GM19035 (cell line): Measurements from ENCODE around the gene PGR.
A peak's percentile ranks its signal among the peaks of the same experiment; 100 is the strongest.

Experiments
- ATAC-seq: cut with Tn5 transposase; IDR thresholded peaks from one replicate; pipeline ENCODE4 v1.9.1; 2021; ENCODE audit not compliant: unreplicated experiment

Gene PGR

GRCh38 chr11:101011881-101012280 lies 117.7 kb downstream of the PGR start:
- ATAC-seq: no peak

GRCh38 chr11:101010899-101011298 lies 118.7 kb downstream of the PGR start:
- ATAC-seq: no peak

GRCh38 chr11:101009690-101010055 lies 119.9 kb downstream of the PGR start:
- ATAC-seq: no peak

- ATAC-seq: no peak
Observed at GRCh38 chr11:101008961-101009689, 120.5 kb downstream of the PGR start.

- ATAC-seq: peak; percentile 78
Observed at GRCh38 chr11:101003468-101003867, 126.1 kb downstream of the PGR start.

GRCh38 chr11:100999756-101000155 lies 129.9 kb downstream of the PGR start:
- no peak for ATAC-seq

GRCh38 chr11:100994966-100995365 lies 134.6 kb downstream of the PGR start:
- ATAC-seq: no peak

GRCh38 chr11:100991541-100991940 lies 138.1 kb downstream of the PGR start:
- no peak for ATAC-seq

- no peak for ATAC-seq
Observed at GRCh38 chr11:100990931-100991330, 138.7 kb downstream of the PGR start.

- peak; percentile 85 for ATAC-seq
Observed at GRCh38 chr11:100984668-100985067, 144.9 kb downstream of the PGR start.

GRCh38 chr11:100981196-100981824 lies 148.3 kb downstream of the PGR start:
- ATAC-seq: no peak

GRCh38 chr11:100980156-100980555 lies 149.5 kb downstream of the PGR start:
- no peak for ATAC-seq
